GM21526 (cell line): ENCODE results near the gene FZR1.

ENCODE experiments used
- ATAC-seq: cut with Tn5 transposase; IDR thresholded peaks from one replicate; pipeline ENCODE4 v1.9.1; 2021; ENCODE audit warnings: moderate library complexity; ENCODE audit not compliant: unreplicated experiment, low FRiP score

FZR1 gene

DNA sequence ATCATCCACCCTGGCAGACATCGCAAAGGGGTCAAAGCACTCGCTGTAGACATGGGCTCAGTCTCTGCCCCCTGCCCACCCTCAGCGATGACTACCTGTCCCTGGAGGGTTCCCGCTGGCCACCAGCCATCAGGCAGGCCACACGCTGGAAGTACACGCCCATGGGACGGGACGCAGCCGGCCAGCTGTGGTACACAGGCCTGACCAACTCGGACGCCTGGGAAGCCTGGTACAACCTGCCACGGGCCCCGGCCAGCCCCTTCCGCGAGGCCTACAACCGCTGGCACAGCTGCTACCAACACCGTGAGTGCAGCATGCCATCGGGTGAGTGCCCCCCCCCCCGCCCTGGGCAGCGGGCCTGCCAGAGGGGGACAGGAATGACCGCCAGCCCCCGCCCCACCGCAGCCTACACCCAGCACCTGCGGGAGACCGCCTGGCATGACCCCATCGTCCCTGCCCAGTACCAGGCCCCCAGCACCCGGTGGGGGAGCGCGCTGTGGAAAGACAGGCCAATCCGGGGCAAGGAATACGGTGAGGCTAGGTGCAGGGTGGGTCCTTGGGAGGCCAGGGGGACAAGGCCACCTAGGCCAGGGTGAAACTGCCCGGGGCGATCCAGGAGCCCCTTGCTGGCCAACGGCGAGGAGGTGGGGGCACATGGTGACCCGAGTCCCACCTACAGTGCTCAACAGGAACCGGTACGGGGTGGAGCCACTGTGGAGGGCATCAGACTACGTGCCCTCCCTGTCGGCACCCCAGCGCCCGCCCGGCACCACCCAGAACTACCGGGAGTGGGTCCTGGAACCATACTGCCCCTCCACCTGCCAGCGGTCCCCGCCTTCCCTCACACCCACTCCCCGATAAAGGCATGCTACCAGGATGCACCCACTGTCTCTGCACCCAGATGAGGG lies 37.3 kb downstream of the FZR1 start:
- no peak for ATAC-seq

DNA sequence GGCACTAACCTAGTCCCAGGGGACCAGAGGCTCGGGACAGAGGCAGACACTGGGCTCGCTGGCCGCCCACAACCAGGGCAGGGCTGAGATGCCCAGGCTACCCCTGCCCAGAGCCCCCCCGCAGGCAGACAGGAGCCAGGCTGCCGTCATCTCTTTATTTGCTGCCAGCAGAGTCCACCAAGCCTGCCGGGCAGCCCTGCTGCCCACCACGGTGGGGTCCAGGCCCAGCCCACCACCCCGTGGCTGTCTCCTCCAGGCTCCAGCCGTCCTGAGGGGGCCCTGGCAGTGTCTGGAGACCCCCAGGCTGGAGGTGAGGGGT lies 37.9 kb downstream of the FZR1 start:
- no peak for ATAC-seq

DNA sequence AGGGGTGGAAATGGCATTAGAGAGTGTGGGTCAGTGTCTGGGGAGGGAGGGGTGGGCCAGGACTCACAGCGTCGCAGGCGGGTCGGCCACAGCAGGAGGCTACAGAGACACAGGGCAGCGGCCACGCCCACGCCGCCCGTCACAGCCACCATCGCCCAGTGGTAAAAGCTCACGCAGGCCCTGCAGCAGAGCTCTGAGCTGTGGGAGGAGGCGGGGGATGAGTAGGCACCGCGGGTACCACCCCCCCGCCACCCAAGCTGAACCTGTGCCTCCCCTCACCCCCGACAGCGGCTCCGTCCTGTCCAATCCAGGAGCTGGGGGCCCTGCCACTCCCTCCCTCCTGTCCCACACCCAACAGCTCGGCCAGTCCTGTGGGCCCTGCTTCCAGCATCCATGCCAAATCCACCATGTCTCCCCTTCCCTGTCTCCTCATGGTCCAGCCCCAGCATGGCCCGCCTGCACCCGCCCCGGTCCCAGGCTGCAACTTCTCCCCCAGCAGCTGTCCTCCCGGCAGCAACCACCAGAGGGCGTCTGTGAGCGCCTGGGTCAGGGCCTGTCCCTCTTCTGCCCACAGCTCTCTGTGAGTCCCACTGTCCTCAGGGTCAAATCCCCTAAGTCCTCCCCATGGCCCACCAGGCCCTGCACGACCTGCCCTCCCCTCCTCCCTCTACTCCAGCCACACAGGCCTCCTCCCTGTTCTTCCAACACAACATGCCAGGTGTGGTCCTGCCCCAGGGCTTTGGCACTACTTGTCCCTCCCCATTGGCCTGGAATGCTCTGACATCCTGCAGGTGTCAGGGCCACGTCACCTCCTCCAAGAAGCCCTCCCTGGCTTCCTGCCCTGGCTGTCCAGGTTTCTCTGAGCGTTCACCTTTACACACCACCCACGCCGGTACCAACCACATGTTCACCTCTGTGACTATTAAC lies 38.9 kb downstream of the FZR1 start:
- ATAC-seq: no peak

DNA sequence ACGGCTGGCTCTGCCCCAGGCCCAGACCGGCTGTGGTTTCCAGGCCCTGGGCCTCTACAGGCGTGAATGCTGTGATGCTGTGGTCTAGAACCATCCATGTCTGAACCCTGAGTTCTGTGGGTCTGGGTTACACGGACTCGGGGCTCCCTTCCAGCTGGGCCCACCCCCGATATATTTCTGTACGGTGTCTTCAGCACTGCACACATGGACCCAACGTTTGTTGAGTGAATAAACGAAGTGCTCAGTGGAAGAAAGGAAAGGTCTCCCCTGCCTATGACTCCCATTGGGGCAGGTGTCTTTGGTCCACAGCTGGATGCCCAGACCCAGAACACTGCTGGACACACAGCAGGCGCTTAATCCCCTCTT lies 39.5 kb downstream of the FZR1 start:
- no peak for ATAC-seq

DNA sequence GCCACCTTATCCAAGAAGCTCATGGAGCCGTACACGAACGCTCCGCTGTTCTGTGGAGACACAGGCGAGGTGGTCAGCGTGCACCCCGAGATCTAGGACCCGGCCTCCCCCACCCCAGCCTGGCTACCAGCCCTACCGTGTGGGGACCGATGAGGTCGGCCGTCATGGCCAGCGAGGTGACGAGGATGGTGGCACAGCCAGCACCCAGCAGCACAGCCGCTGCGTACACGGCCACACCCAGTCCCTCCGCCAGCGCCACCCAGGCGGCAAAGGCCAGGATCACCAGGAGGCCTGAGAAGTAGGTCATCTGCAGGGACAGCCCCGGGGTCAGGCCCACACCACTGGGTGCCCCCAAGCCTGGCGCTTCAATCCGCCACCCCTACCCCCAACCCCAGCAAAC lies 40.0 kb downstream of the FZR1 start:
- no peak for ATAC-seq

DNA sequence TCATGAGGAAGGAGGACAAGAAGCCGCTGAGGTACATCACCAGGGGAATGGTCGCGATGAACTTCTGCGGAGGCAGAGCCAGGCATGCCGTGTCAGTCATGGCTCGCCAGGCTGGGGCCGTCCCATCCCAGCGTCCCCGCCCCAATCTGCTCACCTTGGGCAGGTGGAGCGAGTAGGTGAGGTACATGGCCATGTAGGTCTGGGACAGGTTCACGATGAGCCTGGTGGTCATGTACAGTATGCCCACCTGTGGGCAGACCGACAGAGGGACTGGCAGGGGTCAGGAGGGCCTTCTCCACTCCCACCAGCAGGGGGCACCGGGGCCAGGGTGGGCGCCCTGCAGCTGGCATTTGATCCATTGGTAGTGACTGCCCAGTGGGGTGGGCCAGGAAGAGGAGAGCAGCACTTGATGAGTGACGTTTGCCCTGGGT lies 41.2 kb downstream of the FZR1 start:
- no peak for ATAC-seq

DNA sequence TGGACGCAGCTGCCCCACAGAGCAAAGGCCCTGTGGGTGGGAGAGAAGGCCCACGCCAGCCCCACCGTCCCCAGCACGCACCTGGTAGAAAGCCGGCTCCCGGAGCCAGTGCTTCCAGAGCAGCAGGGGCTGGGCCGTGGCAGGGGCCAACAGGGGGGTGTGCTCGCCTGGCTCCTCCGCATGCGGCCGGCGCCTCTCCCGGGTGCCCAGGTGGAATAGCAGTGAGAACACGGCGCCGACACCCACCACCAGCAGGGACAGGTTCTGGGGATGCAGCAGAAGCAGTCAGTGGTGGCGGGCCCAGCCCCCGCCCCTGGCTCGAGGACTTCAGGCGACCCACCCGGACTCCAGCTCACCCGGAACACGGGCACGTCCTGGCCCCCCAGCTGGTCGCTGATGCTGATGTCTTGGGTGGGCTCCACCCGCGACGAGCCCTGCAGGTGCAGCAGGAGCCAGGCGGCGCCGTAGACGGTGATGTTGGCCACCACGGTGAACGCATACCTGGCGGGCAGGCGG lies 41.7 kb downstream of the FZR1 start:
- ATAC-seq: no peak

DNA sequence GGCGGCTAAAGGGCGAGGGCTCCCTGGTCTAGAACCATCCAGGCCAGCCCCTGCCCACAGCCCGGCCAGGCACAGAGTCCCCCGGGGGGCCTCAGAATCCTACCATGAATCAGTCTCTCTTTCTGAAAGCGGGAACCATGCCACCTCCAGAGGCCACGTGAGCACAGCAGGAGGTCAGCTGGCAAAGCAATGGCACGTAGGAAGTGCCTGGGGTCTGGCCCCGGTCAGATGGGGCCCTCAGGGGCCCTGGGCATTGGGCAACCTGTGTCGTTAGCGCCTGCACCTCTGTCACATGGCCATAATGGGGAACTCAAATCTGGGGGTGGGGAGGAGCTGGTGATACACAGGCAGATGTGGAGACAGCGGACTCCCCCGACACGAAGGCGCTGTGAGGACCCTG lies 42.5 kb downstream of the FZR1 start:
- no peak for ATAC-seq

DNA sequence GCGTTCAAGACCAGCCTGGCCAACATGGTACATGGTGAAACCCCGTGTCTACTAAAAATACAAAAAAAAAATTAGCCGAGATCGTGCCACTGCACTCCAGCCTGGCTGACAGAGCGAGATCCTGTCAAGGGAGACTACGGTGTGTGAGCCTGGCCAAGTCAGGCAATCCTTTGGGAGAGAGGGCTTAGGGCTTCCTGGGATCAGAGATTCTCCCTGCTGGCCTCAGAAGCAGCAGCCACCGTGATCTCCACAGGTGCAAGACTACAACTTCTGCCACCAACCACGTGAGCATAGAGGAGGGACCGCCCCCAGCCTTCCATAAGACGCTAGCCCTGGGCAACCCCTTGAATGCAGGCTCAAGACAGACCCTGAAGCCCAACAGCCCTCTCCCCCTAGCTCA lies 43.7 kb downstream of the FZR1 start:
- ATAC-seq: no peak

DNA sequence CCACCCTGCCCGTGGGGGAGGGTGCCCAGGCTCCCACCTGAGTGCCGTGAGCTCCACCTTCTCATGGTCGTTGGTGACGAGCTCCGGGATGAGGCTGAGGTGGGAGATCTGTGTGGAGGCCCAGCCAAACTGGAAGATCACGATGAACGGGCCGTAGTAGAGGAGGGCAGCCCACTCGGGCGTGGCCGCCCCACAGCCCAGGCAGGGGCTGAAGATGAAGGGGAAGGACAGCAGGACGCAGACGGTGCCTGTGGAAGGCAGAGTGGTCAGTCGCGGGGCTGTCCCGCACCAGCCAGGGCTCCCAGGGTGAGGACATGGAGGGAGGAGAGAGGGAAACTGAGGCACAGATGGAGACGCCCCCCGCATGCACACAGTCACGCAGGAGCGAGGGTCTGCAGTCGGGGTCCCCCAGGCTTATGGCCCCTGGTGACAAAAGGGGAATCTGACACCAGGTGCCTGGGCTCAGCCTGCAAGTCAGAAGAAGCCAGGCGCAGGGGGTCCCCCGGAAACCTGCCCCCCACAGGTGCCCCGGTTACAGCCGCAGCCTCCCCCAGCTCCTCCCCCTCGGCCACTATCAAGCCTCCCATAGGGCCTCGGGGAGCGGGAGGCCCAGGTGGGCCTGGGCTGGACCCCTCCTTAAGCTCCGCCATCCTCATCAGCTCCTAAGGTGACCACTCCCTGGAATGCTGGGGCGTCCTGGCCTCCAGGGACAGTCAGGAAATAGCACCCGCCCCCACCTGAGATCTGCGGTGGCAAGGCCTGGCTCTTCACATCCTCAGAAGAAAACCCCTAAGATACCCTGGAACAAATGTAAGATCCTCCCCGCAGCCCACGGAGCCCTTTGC lies 45.1 kb downstream of the FZR1 start:
- ATAC-seq: no peak

DNA sequence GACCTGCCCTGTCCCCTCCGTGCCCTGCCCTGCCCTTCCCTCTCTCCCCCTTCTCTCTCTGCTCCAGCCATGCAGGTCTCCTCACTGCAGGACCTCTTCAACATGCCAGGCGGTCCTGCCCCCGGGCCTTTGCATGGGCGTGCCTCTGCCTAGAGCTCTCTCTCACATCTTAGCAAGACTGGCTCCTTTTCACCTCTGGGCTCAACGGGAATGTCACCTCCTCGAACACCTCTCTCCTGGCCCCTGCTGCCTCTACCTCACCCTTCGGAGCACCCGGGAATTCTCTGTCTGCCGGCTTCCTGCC lies 45.6 kb downstream of the FZR1 start:
- ATAC-seq: no peak

DNA sequence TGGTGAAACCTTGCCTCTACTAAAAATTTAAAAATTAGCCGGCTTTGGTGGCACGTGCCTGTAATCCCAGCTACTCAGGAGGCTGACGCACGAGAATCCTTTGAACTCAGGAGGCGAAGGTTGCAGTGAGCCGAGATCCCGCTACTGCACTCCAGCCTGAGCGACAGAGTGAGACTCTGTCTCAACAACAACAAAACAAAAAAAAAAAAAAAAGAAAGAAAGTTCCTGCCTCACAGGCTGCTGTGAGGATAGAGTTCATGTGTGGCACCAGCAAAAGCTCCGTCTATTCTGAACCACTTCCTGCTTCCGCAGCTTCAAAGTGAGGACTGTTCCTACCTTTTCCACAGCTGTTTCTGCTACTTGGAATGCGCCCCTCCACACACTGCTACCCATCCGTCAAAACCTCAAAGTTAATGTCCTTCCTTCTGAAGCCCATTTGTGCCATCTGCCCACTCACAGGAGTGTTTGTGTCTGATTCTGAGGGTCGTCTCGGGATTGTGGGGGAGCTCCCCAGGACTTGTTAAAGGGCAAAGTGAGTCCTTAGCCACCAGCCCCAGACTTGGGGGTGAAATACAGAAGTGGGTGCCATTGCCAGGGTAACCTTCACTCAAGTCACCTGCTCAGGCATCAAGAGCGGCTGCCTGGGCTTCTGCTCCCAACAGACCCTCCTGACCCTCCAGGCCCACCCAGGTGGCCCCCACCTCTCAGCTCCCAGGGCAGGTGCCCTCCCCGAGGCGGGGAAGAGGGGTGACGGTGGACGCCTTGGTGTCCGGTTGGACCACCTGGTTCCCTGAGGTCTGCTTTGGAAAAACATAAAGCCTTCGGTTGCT lies 48.4 kb downstream of the FZR1 start:
- ATAC-seq: no peak

DNA sequence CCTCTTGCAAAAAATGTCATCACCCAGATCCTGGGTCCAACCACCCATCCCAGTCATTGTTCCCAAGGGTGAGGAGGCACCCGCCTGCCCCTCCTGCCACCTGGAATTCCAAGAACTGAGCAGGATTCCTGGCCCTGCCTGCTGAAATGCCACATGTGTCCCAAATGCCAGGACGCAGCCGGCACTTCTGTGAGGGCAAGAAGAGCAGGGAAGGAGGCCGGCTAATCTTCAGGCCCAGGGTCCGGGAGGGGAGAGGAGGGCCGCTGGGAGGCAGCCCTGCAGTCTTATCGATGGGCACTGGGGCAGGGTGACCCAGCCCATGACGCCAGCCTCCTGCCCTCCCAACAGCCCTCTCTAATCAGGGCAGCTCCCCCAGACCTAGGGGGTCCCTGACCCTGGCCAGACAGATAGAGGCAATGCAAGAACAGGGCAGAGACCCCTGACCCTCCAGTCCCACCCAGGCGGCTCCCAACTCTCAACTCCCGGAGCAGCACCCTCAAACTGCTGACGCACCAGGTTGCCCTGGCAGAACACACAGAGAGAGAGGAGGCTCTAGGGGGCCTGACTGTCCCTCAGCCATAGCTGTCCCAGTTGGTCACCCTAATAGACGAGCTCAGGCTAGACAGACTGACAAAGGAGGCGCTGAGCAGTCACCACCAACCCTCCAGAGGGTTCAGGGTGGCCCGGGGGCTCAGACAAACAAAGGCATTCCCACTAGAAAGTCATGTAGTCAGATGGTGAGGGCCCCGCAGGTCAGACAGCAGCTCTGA lies 49.7 kb downstream of the FZR1 start:
- no peak for ATAC-seq

DNA sequence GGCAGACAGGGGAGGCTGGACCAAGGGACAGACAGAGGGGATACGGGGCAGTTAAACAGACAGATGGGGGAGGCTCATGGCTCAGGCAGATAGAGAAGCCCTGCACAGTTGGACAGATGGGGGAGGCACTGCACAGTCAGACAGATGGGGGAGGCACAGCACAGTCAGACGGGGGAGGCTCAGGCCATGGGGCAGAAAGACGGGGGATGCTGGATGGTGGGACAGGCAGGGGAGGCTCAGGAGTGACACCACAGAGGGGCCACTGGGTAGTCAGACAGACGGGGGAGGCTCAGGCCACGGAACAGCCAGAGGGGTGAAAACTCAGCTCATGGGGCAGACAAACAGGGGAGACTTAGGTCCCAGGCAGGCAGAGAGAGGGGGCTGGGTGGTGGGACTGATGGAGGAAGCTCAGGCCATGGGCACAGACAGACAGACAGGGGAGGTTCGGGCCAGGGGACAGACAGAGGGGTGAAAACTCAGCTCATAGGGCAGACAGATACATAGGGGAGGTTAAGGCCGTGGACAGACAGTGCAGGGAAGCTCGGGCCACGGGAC lies 50.4 kb downstream of the FZR1 start:
- ATAC-seq: no peak

DNA sequence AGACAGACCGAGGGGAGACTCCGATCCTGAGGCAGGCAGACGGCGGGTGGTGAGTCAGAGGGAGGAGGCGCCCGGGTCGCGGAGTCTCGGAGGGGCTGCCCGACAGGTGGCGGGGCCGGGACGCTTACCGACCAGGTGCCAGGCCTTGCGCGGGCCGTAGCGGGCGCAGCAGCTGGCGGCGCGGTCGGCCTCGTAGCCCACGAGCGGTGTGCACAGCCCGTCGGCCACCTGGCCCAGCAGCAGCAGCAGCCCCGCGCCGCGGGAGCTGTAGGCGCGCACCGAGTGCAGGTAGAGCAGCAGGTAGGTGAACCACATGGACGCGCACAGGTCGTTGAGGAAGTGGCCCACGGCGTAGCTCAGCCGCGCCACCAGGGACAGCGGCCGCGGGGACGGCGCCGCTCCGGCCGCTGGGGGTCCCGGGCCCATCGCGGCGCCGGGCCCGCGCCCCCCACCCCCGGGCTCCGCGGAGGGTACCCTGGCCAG lies 50.9 kb downstream of the FZR1 start:
- ATAC-seq: peak; percentile 33

DNA sequence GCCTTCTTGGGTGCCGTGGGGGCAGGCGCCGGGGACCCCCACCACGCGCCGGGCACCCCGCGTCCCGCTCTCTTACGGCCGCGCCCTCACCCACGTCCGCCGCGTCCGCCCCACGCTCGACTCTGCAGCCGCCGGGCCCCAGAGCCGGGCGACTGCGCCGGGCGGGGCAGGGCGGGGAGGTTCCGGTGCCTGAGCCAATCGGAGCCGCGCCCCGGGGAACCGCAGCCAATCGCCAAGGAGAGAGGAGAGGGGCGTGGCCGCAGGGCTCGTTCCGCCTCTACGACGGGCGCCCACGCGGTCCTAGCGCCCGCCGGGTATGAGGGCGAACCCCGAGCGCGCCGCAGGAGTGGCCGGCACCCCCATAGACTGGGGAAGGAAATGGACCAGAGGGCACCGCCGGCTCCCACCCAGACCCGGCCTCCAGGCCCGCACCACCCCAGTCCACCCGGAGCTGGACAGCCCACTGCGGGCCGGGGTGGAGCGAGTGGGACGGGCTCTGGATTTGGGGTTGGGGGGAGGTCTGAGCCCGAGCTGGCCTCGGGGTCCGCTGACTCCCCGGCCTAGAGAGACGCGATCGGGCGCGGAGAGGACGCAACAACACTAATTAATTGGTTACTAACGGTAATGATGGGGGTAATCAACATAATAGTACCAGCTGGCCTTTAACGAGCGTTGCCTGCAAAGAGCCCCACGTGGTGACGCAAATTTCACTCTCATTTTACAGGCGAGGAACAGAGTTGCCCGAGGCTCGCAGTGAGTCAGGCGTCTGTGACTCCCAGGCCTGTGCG lies 51.5 kb downstream of the FZR1 start, which contains the start of gene MFSD12:
MFSD12 (minus strand) TSS at position 126 of the 788 bp plus-strand sequence. CDS start 183 bp downstream, outside the sequence.
- peak; percentile 75 for ATAC-seq

DNA sequence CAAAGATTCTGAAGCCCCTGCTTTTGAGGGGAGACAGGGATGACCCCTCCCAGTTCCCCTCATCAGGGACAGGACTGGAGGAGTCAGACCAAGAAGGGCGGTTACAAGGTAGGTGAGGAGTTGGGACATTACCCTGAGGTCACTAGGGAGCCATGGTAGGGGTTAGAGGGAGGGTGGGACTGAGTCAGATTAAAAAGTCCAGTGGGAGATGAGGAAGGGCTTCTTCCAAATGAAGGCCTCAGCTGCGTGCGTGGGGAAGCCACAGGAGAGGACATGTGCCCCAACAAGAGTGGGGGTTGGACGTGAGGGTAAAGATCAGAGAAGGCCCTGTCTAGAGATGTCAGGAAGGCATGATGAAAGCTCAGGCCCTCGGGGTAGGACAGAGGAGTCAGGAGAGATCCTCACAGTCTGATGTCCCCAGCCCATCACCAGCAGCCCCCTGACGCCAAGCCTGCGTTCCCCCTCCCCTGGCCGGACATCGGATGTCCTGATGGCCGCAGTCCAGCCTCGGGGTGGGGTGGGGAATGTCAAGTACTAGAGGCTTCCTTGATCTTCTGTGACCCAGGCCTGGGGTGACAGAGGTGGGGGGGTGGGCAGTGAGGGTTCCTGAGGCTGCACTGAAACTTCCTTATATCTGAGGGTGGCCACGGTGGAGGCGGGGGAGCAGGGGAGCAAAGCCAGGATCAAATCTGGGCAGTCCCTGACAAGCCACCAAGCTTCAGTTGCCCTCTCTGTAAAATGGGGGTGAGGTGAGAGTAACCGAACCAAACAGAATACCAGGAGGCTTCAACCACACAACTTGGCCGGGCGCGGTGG lies 57.8 kb downstream of the FZR1 start:
- no peak for ATAC-seq
